Endothelial cell (in vitro differentiated cells): ENCODE results near the gene ITGAE. TPM values are rescaled to one million over a fixed set of nuclear protein-coding genes. Genes with fewer than 3 reads are reported as not detected.

Source experiments
- DNase-seq: peaks from one replicate; pipeline ENCODE4 v3.0.0; 2021; ENCODE audit warnings: low spot score
- H3K27ac Mint-ChIP-seq: one replicate; pipeline ENCODE4 v1.8.0; 2021; ENCODE audit warnings: mixed read lengths, inconsistent platforms; ENCODE audit not compliant: unreplicated experiment
- H3K27me3 Mint-ChIP-seq: one replicate; pipeline ENCODE4 v1.8.0; 2021; ENCODE audit warnings: mild to moderate bottlenecking, moderate library complexity, mixed read lengths, inconsistent platforms; ENCODE audit not compliant: unreplicated experiment
- H3K36me3 Mint-ChIP-seq: one replicate; pipeline ENCODE4 v1.8.0; 2021; ENCODE audit warnings: mild to moderate bottlenecking, low read depth, mixed read lengths, inconsistent platforms; ENCODE audit not compliant: unreplicated experiment
- H3K4me1 Mint-ChIP-seq: one replicate; pipeline ENCODE4 v1.8.0; 2021; ENCODE audit warnings: mild to moderate bottlenecking, mixed read lengths, inconsistent platforms; ENCODE audit not compliant: unreplicated experiment
- H3K4me3 Mint-ChIP-seq: one replicate; pipeline ENCODE4 v1.8.0; 2021; ENCODE audit warnings: mild to moderate bottlenecking, mixed read lengths, inconsistent platforms; ENCODE audit not compliant: unreplicated experiment
- H3K9me3 Mint-ChIP-seq: one replicate; pipeline ENCODE4 v1.8.0; 2021; ENCODE audit warnings: mixed read lengths, inconsistent platforms; ENCODE audit not compliant: unreplicated experiment
- CTCF ChIP-seq: fragments of 200-600 bp; sonication (generic); IDR thresholded peaks from one replicate; pipeline ENCODE4 v1.5.0; 2021; ENCODE audit warnings: antibody characterized with exemption; ENCODE audit not compliant: unreplicated experiment
- total RNA-seq: library from RNA; stranded (reverse); fragmentation: NEBNext Ultra II Directional; extraction: Animal tissue kit (Norgen Biotek cat#: 25700); gene quantifications from one replicate; pipeline ENCODE4 v1.2.1, GENCODE V29; 2021; ENCODE audit not compliant: unreplicated experiment

Gene ITGAE
- total RNA-seq, 1 donor from 2014 or later, result 30.0 TPM

GRCh38 chr17:3763777-3764170, 37.2 kb downstream of the ITGAE start:
- TF ChIP-seq CTCF, result no peak
- peaks cover 3% of the 10 kb centered on the region for H3K4me1 Mint-ChIP-seq
- peaks cover 12% of the 10 kb centered on the region for H3K36me3 Mint-ChIP-seq
- no peak for DNase-seq
- H3K9me3 Mint-ChIP-seq, result no peaks in the 10 kb centered on the region
- no peaks in the 10 kb centered on the region for H3K27me3 Mint-ChIP-seq
- H3K27ac Mint-ChIP-seq, result no peak overlapping the region
- no peak overlapping the region for H3K4me3 Mint-ChIP-seq

GRCh38 chr17:3762922-3763776, 37.8 kb downstream of the ITGAE start:
- H3K4me3 Mint-ChIP-seq, result no peak overlapping the region
- H3K27ac Mint-ChIP-seq, result no peak overlapping the region
- no peak for TF ChIP-seq CTCF
- no peaks in the 10 kb centered on the region for H3K9me3 Mint-ChIP-seq
- no peaks in the 10 kb centered on the region for H3K4me1 Mint-ChIP-seq
- H3K27me3 Mint-ChIP-seq, result no peaks in the 10 kb centered on the region
- H3K36me3 Mint-ChIP-seq, result peaks cover 8% of the 10 kb centered on the region
- DNase-seq, result no peak

GRCh38 chr17:3761918-3762380, 39.0 kb downstream of the ITGAE start:
- Mint-ChIP-seq H3K27ac (no peak overlapping the region), H3K27me3 (peaks cover 2% of the 10 kb centered on the region), H3K9me3 (no peaks in the 10 kb centered on the region), H3K4me1 (no peaks in the 10 kb centered on the region), H3K4me3 (no peak overlapping the region), H3K36me3 (peaks cover 8% of the 10 kb centered on the region)
- no peak for TF ChIP-seq CTCF
- DNase-seq, result no peak

- H3K27me3 Mint-ChIP-seq, result peaks cover 2% of the 10 kb centered on the region
- no peaks in the 10 kb centered on the region for H3K9me3 Mint-ChIP-seq
- no peak for TF ChIP-seq CTCF
- H3K36me3 Mint-ChIP-seq, result peaks cover 6% of the 10 kb centered on the region
- no peaks in the 10 kb centered on the region for H3K4me1 Mint-ChIP-seq
- H3K4me3 Mint-ChIP-seq, result no peak overlapping the region
- H3K27ac Mint-ChIP-seq, result no peak overlapping the region
- no peak for DNase-seq
Measured at GRCh38 chr17:3761036-3761917, 39.7 kb downstream of the ITGAE start.
